CD4-positive, alpha-beta memory T cell (primary cell): ENCODE results near the gene TNFAIP2. TPM values are rescaled to one million over a fixed set of nuclear protein-coding genes. Genes with fewer than 3 reads are reported as not detected.
"Not testable (repeated sequence)": the region's sequence is repeated elsewhere in the genome, so short reads cannot be mapped to it uniquely, and the experiment has no call there.

ENCODE experiments used
- CTCF ChIA-PET: fragments of 350-600 bp; sonication (Branson Sonifier 250); formaldehyde crosslinking; loops from one replicate; lab custom pipeline; 2021; ENCODE audit warnings: inconsistent platforms; ENCODE audit not compliant: partially characterized antibody; lab: Charles Lee
- POLR2A ChIA-PET: fragments of 350-600 bp; sonication (Branson Sonifier 250); formaldehyde crosslinking; loops from one replicate; lab custom pipeline; 2021; ENCODE audit not compliant: partially characterized antibody; lab: Charles Lee
- DNase-seq, 5 donors: peaks; one replicate each; pipeline versions ENCODE4 v3.0.0 to v3.0.0-alpha.2; 2020 to 2022; ENCODE audit warnings: mixed read lengths in 1 of 5
- H3K27ac ChIP-seq: one replicate; pipeline ENCODE4 v1.7.0; 2013; ENCODE audit warnings: low read depth, low read length
- H3K27me3 ChIP-seq: 2 replicates; pipeline ENCODE4 v1.7.0; 2013; ENCODE audit warnings: mild to moderate bottlenecking, low read length, moderate library complexity; ENCODE audit not compliant: insufficient read depth
- H3K36me3 ChIP-seq: 2 replicates; pipeline ENCODE4 v1.7.0; 2013; ENCODE audit warnings: mild to moderate bottlenecking, low read length, moderate library complexity; ENCODE audit not compliant: insufficient read depth
- H3K4me1 ChIP-seq: 2 replicates; pipeline ENCODE4 v1.7.0; 2013; ENCODE audit warnings: mild to moderate bottlenecking, low read length, moderate library complexity; ENCODE audit not compliant: insufficient read depth
- H3K4me3 ChIP-seq, 2 donors: one replicate each; pipeline ENCODE4 v1.7.0; 2013; ENCODE audit warnings: low read length in 2 of 2, mild to moderate bottlenecking in 1 of 2
- H3K9me3 ChIP-seq, 2 donors: one replicate each; pipeline ENCODE4 v1.7.0; 2013; ENCODE audit warnings: low read length in 2 of 2, control low read depth in 1 of 2; ENCODE audit not compliant: control insufficient read depth in 1 of 2
- H3K27ac Mint-ChIP-seq, 7 donors: one replicate each; pipeline ENCODE4 v1.8.0; 2020 to 2021; ENCODE audit warnings: mixed read lengths in 7 of 7, mild to moderate bottlenecking in 6 of 7, inconsistent platforms in 3 of 7, moderate library complexity in 3 of 7
- H3K27me3 Mint-ChIP-seq, 2 donors: one replicate each; pipeline ENCODE4 v1.8.0; 2020 to 2021; ENCODE audit warnings: mixed read lengths in 2 of 2
- H3K36me3 Mint-ChIP-seq, 2 donors: one replicate each; pipeline ENCODE4 v1.8.0; 2020 to 2021; ENCODE audit warnings: mixed read lengths in 2 of 2, inconsistent platforms in 1 of 2, mild to moderate bottlenecking in 1 of 2
- H3K4me1 Mint-ChIP-seq, 4 donors: one replicate each; pipeline ENCODE4 v1.8.0; 2020 to 2021; ENCODE audit warnings: mixed read lengths in 4 of 4, mild to moderate bottlenecking in 1 of 4
- H3K4me3 Mint-ChIP-seq, 8 donors: one replicate each; pipeline ENCODE4 v1.8.0; 2020 to 2021; ENCODE audit warnings: mixed read lengths in 8 of 8, mild to moderate bottlenecking in 7 of 8, moderate library complexity in 6 of 8, inconsistent platforms in 3 of 8
- H3K9me3 Mint-ChIP-seq, 8 donors: one replicate each; pipeline ENCODE4 v1.8.0; 2020 to 2021; ENCODE audit warnings: mixed read lengths in 8 of 8, mild to moderate bottlenecking in 5 of 8, inconsistent platforms in 3 of 8, moderate library complexity in 1 of 8
- intact Hi-C: fragments of 100-400 bp; cut with micrococcal nuclease; formaldehyde crosslinking; loops from one replicate; pipeline ENCODE4 v1.15.1; 2023
- polyA plus RNA-seq, 2 donors: library from polyadenylated mRNA; unstranded; fragments of 300-500 nt; fragmentation: Illumina TruSeq; gene quantifications; one replicate each; pipeline ENCODE4 v1.2.3, GENCODE V29; 2021
- total RNA-seq, 2 experiments: library from RNA; stranded (reverse); gene quantifications; one replicate each; pipeline ENCODE4 v1.2.3, GENCODE V29; 2021

TNFAIP2 gene
- total and polyA plus RNA-seq, 4 experiments from 2014 or later: 5.1 to 5.8 TPM; not detected in 2

GRCh38 chr14:103115845-103116572 is 7.3 kb upstream of the TNFAIP2 start:
- H3K36me3 Mint-ChIP-seq: no peaks in the 10 kb centered on the region
- Histone ChIP-seq H3K27me3 (no peaks in the 10 kb centered on the region), H3K4me3 (no peak overlapping the region), H3K4me1 (peaks cover 4% of the 10 kb centered on the region), H3K27ac (no peak overlapping the region), H3K9me3 (no peaks in the 10 kb centered on the region), H3K36me3 (no peaks in the 10 kb centered on the region)
- no peaks in the 10 kb centered on the region for H3K9me3 Mint-ChIP-seq
- no peak for DNase-seq
- H3K4me3 Mint-ChIP-seq: peak overlapping the region in 1 of 8 donors; percentile 47
- POLR2A ChIA-PET: no interaction called here
- peaks cover 4 to 10% (median 7%) of the 10 kb centered on the region in 4 donors for H3K4me1 Mint-ChIP-seq
- H3K27ac Mint-ChIP-seq: peak overlapping the region in 1 of 7 donors; percentile 3
- CTCF ChIA-PET: interaction anchor here (1.5 kb wide), 1 partner anchor 11 kb away, joined by 5 read pairs; no protein-coding TSS in a partner anchor
- peaks cover 11 to 12% of the 10 kb centered on the region in 2 donors for H3K27me3 Mint-ChIP-seq
- intact Hi-C loops: no loop called here

- Histone ChIP-seq H3K4me3 (no peak overlapping the region), H3K36me3 (no peaks in the 10 kb centered on the region), H3K4me1 (peaks cover 4% of the 10 kb centered on the region), H3K27me3 (no peaks in the 10 kb centered on the region), H3K27ac (no peak overlapping the region), H3K9me3 (no peaks in the 10 kb centered on the region)
- H3K9me3 Mint-ChIP-seq: no peaks in the 10 kb centered on the region
- peaks cover 4 to 10% (median 7%) of the 10 kb centered on the region in 4 donors for H3K4me1 Mint-ChIP-seq
- intact Hi-C loops: no loop called here
- no peak for DNase-seq
- POLR2A ChIA-PET: no interaction called here
- no peak overlapping the region for H3K27ac Mint-ChIP-seq
- CTCF ChIA-PET: interaction anchor here (0.9 to 1.5 kb wide), 2 partner anchors 12 to 37 kb away, joined by 3 to 5 read pairs; no protein-coding TSS in a partner anchor
- H3K27me3 Mint-ChIP-seq: peaks cover 13 to 17% of the 10 kb centered on the region in 2 donors
- no peak overlapping the region for H3K4me3 Mint-ChIP-seq
- H3K36me3 Mint-ChIP-seq: no peaks in the 10 kb centered on the region
Observed at GRCh38 chr14:103116636-103117035, 6.6 kb upstream of the TNFAIP2 start.

- H3K9me3 ChIP-seq, H3K36me3 Mint-ChIP-seq, intact Hi-C loops, H3K4me3 Mint-ChIP-seq, H3K36me3 ChIP-seq, POLR2A ChIA-PET, H3K27ac ChIP-seq, H3K27me3 ChIP-seq, H3K4me1 ChIP-seq, H3K27ac Mint-ChIP-seq, DNase-seq, H3K9me3 Mint-ChIP-seq, H3K4me3 ChIP-seq: not testable (repeated sequence)
- CTCF ChIA-PET: interaction anchor here (0.9 kb wide), 1 partner anchor 38 kb away, joined by 3 read pairs; no protein-coding TSS in a partner anchor
- H3K27me3 Mint-ChIP-seq: peaks cover 13 to 20% of the 10 kb centered on the region in 2 donors
- H3K4me1 Mint-ChIP-seq: peaks cover 7 to 10% (median 9%) of the 10 kb centered on the region in 4 donors
Observed at GRCh38 chr14:103117499-103117898, 5.8 kb upstream of the TNFAIP2 start.

GRCh38 chr14:103118018-103118662 is 5.1 kb upstream of the TNFAIP2 start:
- H3K27me3 ChIP-seq: no peaks in the 10 kb centered on the region
- no peak overlapping the region for H3K27ac Mint-ChIP-seq
- H3K36me3 Mint-ChIP-seq: no peaks in the 10 kb centered on the region
- no peak overlapping the region for H3K4me3 Mint-ChIP-seq
- H3K9me3 ChIP-seq: no peaks in the 10 kb centered on the region
- intact Hi-C loops: no loop called here
- no peak for DNase-seq
- no peaks in the 10 kb centered on the region for H3K9me3 Mint-ChIP-seq
- CTCF ChIA-PET: no interaction called here
- H3K36me3 ChIP-seq: no peaks in the 10 kb centered on the region
- H3K4me1 Mint-ChIP-seq: peaks cover 7 to 10% (median 9%) of the 10 kb centered on the region in 4 donors
- H3K27me3 Mint-ChIP-seq: peaks cover 13 to 20% of the 10 kb centered on the region in 2 donors
- no peak overlapping the region for H3K4me3 ChIP-seq
- POLR2A ChIA-PET: no interaction called here
- H3K4me1 ChIP-seq: peaks cover 8% of the 10 kb centered on the region
- no peak overlapping the region for H3K27ac ChIP-seq

- peaks cover 7 to 10% (median 9%) of the 10 kb centered on the region in 4 donors for H3K4me1 Mint-ChIP-seq
- H3K27me3 Mint-ChIP-seq: peaks cover 13 to 20% of the 10 kb centered on the region in 2 donors
- ChIA-PET CTCF (interaction anchor here (2.2 kb wide), 1 partner anchor 14 kb away, joined by 11 read pairs; no protein-coding TSS in a partner anchor), POLR2A (no interaction called here)
- DNase-seq: no peak
- H3K9me3 Mint-ChIP-seq: no peaks in the 10 kb centered on the region
- H3K36me3 ChIP-seq: no peaks in the 10 kb centered on the region
- H3K27ac Mint-ChIP-seq: no peak overlapping the region
- no peak overlapping the region for H3K27ac ChIP-seq
- peaks cover 12% of the 10 kb centered on the region for H3K4me1 ChIP-seq
- H3K27me3 ChIP-seq: peaks cover under 1% of the 10 kb centered on the region
- no peak overlapping the region for H3K4me3 Mint-ChIP-seq
- no peaks in the 10 kb centered on the region for H3K36me3 Mint-ChIP-seq
- H3K4me3 ChIP-seq: no peak overlapping the region
- intact Hi-C loops: no loop called here
- H3K9me3 ChIP-seq: no peaks in the 10 kb centered on the region
Observed at GRCh38 chr14:103118663-103119404, 4.4 kb upstream of the TNFAIP2 start.

GRCh38 chr14:103119527-103119926 is 3.7 kb upstream of the TNFAIP2 start:
- DNase-seq, H3K9me3 Mint-ChIP-seq, H3K9me3 ChIP-seq, H3K36me3 ChIP-seq, H3K27me3 ChIP-seq, POLR2A ChIA-PET, H3K36me3 Mint-ChIP-seq, intact Hi-C loops, H3K4me3 ChIP-seq, H3K27ac Mint-ChIP-seq, H3K27ac ChIP-seq, H3K4me3 Mint-ChIP-seq: not testable (repeated sequence)
- CTCF ChIA-PET: interaction anchor here (2.2 kb wide), 1 partner anchor 14 kb away, joined by 11 read pairs; no protein-coding TSS in a partner anchor
- Mint-ChIP-seq H3K4me1 (peaks cover 5 to 11% (median 9%) of the 10 kb centered on the region in 4 donors), H3K27me3 (peaks cover 17 to 25% of the 10 kb centered on the region in 2 donors)
- H3K4me1 ChIP-seq: peaks cover 13% of the 10 kb centered on the region
